ENCODE results near the gene KLHL42.
"Not testable (repeated sequence)": the region's sequence is repeated elsewhere in the genome, so short reads cannot be mapped to it uniquely, and the experiment has no call there.

The KLHL42 gene, protein sequence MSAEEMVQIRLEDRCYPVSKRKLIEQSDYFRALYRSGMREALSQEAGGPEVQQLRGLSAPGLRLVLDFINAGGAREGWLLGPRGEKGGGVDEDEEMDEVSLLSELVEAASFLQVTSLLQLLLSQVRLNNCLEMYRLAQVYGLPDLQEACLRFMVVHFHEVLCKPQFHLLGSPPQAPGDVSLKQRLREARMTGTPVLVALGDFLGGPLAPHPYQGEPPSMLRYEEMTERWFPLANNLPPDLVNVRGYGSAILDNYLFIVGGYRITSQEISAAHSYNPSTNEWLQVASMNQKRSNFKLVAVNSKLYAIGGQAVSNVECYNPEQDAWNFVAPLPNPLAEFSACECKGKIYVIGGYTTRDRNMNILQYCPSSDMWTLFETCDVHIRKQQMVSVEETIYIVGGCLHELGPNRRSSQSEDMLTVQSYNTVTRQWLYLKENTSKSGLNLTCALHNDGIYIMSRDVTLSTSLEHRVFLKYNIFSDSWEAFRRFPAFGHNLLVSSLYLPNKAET

DNA sequence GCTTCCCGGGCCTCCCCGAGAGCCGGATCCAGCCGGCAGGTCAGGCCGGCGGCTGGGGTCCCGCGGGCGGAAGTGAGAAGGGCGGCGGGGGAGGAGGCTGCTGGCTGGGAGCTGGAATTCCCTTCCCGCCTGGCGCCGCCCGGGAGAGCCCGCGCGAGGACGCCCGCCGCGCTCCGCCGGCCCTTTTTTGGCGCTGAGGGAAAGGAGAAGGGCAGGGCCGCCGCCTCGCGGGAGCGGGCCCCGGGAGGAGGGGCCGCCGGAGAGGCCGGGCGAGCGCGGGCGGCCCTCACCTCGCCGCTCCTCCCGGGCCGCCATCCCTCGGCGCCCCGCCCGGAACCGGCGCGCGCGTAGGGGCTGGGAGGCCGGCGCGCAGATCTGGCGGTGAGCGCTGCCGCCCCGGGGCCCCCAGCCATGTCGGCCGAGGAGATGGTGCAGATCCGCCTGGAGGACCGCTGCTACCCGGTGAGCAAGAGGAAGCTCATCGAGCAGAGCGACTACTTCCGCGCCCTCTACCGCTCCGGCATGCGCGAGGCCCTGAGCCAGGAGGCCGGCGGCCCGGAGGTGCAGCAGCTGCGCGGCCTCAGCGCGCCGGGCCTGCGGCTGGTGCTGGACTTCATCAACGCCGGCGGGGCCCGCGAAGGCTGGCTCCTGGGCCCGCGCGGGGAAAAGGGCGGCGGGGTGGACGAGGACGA is at the start of gene KLHL42, which contains the start of gene MANSC4:
Gene KLHL42, plus strand, starts transcription at position 314 of the 692 bp plus-strand sequence. Its CDS starts 98 bp downstream, at position 412.
Gene MANSC4, minus strand, starts transcription at position 317 of the 692 bp plus-strand sequence. CDS start 8,960 bp downstream, outside the sequence.
- in situ Hi-C loops (cut with MboI; ENCODE audit: low pct_unique_long_range_greater_than_20kb, low sequenced_read_pairs) = no loop called here
- peak; percentile 66 for DNase-seq

DNA sequence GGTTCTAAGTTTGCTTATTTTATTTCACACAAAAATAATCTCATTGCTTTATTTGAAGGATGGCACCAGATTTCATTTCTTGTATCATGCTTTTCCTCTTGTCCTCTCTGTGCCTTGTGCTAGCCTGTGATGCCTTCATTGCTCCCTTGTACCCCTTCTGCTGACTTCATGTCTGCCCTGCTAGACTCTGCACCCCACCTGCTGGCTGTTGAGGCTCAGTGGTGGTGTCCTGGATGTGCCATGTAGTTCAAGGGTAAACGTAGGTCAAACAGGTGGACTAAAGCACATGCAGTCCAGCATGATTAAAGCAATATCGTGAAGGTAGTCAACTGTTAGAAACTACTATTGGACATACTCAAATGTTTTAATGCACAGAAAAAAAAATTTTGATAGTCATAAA is 47.8 kb upstream of the KLHL42 start:
- in situ Hi-C loops (cut with MboI; ENCODE audit: low pct_unique_long_range_greater_than_20kb, low sequenced_read_pairs) = no loop called here
- DNase-seq = no peak

DNA sequence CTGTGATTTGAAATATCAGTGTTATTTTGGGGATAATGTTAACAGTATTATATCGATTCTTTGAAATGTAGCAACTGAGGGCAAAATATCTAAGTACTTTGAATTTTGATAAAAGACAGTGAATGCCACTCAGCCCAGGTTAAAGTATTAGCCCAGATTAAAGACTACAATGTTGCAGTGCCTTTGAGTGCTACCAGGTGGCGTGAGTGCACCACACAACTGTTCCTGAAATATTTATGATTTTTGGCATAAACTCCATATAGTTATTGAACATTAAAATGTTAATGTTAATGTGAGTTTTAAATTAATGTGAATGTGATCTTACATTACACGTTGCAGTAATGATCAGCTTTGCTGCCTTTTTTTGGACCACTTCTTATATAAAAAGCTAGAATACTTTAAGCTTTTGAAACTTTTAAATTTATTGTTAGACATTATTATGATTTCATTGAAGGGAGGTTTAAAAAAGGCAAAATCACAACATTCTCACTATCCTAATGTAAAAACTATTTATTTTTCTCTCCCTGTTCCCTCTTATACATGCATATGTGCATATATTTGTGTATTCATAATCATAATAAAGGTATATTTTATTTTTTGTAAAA is 46.9 kb upstream of the KLHL42 start:
- DNase-seq = peak; percentile 46

DNA sequence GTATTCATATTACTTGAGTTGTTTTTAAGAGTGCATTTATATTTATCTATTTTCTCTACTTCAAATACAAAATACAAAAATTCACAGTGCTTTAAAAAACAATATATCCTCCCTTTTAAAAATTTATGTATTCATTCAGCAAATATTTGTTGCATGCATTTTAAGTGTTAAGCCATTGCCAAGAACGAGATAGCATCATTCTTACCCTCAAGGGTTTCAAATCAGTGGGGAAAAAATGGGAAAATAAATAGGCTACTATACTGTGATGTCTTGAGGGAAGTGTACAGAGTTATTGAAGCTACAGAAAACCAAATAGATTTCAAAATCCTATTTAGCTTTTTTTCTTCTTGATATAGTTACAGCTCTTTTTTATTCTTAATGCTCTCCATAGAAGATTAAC is 46.2 kb upstream of the KLHL42 start:
- in situ Hi-C loops (cut with MboI; ENCODE audit: low pct_unique_long_range_greater_than_20kb, low sequenced_read_pairs) = no loop called here
- no peak for DNase-seq

More for the DNA sequence above, 46.9 kb upstream of the KLHL42 start:
- in situ Hi-C loops (cut with MboI; ENCODE audit: low pct_unique_long_range_greater_than_20kb, low sequenced_read_pairs) = no loop called here

DNA sequence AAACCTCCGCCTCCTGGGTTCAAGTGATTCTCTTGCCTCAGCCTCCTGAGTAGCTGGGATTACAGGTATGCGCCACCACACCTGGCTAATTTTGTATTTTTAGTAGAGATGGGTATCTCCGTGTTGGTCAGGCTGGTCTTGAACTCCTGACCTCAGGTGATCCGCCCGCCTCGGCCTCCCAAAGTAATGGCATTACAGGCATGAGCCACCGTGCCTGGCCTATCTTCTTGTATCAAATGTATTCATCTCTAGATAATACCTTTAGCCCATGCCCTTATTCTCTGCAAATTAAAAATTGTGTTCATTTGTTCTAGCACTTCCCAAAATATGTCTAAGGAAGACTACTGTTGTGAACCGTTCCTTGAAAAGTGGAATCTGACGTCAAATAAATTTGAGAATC is 45.7 kb upstream of the KLHL42 start:
- in situ Hi-C loops (cut with MboI; ENCODE audit: low pct_unique_long_range_greater_than_20kb, low sequenced_read_pairs); DNase-seq: not testable (repeated sequence)

DNA sequence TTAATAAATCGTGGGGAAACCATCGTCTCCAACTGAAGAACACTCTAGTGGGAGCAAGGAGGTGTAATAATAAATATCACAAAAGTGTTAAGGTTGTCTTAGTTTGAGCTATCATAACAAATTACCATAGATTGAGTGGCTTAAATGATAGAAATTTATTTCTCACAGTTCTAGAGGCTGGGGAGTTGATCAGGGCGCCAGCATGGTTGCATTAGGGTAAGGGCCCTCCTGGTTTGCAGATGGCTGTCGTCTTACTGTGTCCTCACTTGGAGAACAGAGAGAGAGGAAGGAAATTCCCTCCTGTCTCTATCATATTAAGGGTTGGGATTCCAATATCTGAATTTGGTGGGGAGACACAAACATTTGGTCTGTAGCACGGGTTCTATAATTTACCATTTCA is 36.4 kb upstream of the KLHL42 start:
- no peak for DNase-seq
- in situ Hi-C loops (cut with MboI; ENCODE audit: low pct_unique_long_range_greater_than_20kb, low sequenced_read_pairs) = no loop called here

DNA sequence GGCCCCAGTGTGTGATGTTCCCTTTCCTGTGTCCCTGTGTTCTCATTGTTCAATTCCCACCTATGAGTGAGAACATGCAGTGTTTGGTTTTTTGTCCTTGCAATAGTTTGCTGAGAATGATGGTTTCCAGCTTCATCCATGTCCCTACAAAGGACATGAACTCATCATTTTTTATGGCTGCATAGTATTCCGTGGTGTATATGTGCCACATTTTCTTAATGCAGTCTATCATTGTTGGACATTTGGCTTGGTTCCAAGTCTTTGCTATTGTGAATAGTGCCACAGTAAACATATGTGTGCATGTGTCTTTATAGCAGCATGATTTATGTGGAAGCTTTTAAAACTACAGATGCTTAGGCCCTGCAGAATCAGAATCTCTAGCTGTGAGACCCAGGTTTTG is 34.3 kb upstream of the KLHL42 start:
- in situ Hi-C loops (cut with MboI; ENCODE audit: low pct_unique_long_range_greater_than_20kb, low sequenced_read_pairs); DNase-seq: not testable (repeated sequence)

DNA sequence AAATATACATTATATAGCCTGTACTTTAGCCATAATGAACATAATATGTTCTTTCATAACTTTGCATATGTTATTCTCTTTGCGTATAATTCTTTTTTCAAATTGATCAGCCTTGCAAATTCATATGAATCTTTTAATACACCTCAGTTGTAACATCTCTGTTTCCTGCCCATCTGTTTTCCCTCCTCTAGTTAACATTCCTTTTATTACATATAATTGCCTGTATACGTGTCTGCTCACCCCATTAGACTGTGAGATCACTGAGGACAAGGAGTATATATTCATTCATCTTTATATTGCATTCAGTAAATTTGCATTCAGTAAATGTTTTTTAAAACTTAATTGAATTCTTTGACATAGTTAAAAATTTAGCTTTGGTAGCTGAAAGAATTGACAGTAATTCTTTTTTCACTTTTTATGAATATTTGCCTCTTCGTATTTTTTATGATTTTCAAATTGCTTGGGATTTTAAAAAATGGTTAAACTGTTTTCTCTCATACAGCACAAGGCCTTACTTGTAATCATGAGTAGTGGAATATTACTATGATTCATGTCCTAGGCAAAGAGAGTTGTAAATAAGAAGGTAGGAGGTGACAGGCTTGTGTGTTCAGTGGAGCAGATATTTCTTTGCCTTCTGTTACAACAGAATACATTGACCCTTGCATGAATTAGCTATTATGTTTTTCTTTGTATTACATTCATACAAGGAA is 32.8 kb upstream of the KLHL42 start:
- DNase-seq = no peak
- in situ Hi-C loops (cut with MboI; ENCODE audit: low pct_unique_long_range_greater_than_20kb, low sequenced_read_pairs) = no loop called here

DNA sequence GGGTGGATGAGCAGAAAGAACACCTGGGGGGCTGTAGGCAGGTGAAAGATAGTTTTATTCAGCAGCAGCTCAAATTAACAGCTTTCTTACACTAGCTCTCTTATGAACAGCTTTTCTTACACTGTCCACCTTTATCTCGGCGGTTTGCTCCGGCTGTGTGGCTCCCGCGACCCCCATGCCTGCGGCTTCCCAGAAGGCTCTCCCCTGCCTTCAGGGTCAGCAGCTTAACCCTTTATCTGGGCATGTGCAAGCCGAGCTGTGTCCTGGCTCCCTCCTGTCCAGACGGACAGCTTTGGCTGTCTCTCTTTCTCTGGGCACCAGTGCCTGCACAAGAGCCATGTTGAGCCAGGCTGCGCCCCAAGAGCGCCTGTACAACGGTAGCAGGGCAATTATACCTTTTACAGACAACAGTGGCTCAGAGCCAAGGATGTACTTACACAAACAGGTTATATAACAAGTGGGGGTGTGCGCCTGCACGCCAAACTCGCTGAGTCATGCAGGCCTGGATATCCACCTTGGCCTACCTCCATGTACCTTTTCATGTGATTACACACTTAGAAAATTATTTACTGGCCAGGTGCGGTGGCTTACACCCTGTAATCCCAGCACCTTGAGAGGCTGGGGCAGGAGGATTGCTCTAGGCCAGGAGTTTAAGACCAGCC is 28.5 kb upstream of the KLHL42 start:
- DNase-seq = no peak
- in situ Hi-C loops (cut with MboI; ENCODE audit: low pct_unique_long_range_greater_than_20kb, low sequenced_read_pairs) = no loop called here

DNA sequence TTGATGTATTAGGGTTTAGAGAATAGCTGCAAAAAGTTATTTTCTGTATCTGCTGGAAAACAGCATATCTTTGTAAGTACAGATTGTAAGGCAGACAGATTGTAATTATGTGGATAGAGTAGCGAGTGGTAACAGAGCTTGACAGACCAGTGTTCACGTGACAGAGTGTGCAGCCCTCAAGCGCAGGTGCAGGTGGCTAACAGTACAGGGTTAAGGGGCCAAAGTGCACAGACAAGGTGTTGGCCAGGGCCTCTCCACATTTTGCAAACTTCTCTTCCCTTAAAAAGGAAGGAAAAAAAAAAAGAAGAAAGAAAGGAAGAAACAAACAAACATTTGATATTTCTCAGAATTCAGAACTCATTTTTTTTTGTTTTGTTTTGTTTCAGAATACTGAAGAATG is 25.2 kb upstream of the KLHL42 start:
- in situ Hi-C loops (cut with MboI; ENCODE audit: low pct_unique_long_range_greater_than_20kb, low sequenced_read_pairs) = no loop called here
- DNase-seq = no peak

DNA sequence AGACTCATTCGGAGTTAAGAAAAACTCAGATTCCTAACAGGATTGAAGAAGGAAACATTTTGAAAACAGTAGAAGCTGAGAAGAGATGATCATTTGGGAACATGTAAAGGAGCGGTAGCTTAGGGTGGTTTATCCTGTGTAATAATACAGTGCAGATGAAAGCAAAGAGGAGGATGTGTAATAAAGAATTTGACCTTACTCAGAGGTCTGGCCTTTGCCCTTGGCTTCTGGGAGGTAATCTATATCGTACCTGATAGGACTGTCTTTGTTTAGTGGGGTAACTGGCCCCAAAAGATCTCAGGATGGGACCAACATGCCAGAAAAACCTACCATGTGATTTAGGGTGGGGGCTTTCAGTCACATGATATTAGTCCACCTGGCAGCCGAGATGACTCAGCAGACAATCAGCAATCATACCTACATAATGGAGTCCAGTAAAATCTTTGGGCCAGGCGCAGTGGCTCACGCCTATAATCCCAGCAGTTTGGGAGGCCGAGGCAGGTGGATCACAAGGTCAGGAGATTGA is 23.3 kb upstream of the KLHL42 start:
- no peak for DNase-seq
- in situ Hi-C loops (cut with MboI; ENCODE audit: low pct_unique_long_range_greater_than_20kb, low sequenced_read_pairs) = no loop called here

DNA sequence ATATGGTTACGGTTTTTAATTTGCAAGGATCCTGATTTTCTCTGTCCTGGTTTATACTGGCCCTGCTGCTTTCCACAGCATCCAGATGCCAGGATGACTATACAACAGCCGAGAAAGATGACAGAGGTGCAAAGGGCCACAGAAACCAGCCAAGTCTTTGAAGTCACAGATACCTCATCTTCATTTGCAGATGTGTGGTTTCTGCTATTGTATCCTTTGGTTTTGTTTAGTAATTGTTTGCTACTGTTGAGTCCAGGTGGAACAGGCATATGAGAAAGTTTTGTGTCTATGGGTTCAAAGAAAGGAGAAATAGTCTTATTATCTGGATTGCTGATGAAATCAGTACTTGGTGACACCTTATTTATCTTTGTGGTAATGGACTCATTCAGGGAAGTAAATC is 17.3 kb upstream of the KLHL42 start:
- in situ Hi-C loops (cut with MboI; ENCODE audit: low pct_unique_long_range_greater_than_20kb, low sequenced_read_pairs) = no loop called here
- no peak for DNase-seq

DNA sequence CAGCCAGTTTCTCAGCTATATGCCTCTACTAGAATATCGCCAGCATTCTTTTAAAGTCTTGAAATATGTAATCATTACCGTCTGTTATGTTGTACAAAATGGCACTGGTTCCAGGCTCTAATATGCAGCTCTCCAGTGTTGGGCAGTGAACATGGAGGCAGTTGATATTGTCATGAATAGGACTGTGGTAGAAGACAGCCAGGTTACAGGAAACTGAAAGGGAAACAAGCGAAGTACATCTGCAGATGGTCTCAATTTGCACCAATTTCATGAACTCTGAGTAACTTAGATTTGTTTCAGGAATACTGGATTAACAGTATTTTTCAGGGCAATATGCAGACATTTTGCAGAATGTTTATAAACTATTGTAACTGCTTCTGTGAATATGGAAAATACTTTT is 13.4 kb upstream of the KLHL42 start:
- DNase-seq = no peak
- in situ Hi-C loops (cut with MboI; ENCODE audit: low pct_unique_long_range_greater_than_20kb, low sequenced_read_pairs) = no loop called here

DNA sequence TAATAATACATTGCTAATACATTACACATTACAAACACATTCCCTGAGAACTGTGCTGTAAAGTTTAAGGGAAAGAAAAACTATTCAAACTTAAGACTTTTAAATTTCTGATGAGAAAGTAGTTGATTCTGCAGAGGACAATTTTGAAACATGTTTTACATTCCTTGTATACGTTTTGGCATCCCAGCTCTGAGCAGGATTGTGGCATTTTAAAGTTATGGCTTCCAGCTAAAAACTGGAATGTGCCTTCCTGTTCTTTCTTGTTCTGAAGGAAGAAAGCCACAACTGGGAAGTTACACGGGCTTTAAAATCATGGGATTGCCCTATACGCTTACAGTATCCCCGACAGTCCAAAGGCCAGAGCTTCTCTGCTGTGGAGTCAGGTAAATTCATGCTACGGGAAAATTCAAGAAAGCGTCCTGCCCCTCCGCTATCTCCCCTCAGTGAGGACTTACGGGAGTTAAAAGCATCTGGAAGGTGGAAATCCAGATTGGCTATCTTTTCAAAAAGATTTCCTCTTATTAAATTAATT is 10.8 kb upstream of the KLHL42 start:
- no peak for DNase-seq
- in situ Hi-C loops (cut with MboI; ENCODE audit: low pct_unique_long_range_greater_than_20kb, low sequenced_read_pairs) = no loop called here

DNA sequence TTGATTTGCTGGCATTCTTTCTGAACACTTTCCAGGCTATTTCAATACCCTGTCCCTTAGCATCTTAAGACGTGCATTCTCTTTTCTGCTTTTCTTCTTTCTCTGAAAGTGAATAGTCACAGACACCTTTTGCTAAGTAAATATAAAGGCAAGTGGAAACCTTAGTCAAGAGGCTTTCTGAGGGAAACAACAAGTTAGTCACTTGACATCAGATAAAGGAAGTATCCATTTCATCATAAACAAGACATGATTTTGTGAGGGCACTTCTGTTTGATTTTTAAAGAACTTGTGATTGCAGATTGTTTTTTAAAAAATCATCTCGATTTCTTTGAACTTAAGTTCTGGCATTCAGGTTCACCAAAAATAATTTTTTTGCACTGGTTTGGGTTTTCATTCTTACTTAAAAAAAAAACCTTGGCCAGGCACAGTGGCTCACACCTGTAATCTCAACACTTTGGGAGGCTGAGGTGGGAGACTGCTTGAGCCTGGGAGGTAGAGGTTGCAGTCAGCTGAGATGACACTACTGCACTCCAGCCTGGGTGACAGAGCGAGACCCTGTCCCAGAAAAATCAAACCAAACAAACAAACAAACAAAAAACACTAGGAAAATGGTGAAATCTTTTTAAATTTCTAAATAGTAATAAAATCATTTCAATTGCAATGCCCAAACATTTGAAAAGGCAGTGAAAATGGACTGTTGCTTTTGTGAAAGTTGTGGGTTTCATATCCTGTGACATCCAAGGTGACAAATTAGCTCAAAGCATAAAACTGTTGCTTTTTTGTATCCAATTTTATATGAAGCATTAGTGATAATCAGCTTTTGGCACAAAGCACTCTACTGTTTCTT is 8.3 kb upstream of the KLHL42 start:
- in situ Hi-C loops (cut with MboI; ENCODE audit: low pct_unique_long_range_greater_than_20kb, low sequenced_read_pairs) = no loop called here
- DNase-seq = no peak

DNA sequence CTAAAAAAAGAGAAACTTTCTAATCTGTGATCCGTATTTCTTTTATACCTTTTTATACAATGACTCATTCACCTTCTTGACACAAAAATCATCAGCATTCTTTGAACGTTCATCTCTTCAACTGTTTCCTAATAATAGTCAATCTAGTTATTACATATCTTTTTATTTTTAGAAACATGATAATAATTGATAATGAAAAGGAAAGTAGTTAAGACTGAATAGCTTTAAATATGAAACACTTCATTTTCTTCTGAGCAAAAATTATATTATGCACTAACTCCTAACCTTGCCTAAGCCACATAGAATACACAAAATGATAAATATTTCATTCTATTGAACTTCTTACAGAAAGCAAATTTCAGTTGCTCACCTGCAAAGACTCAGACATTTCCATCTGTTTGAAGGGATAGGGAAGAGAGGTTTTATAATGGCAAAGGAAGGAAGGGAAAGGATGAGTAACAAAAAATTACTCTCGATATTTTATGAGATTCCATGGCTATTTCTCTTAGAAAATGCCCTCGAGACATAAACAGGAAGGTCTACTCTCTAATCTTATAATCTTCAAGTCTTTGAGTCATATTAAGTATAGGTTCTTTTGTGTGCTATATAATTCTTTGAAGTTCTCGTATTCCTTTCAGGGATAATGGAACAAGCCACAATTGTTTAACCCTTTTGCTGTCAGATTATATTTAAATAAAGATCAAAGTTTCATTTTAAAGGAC is 7.5 kb upstream of the KLHL42 start:
- DNase-seq = no peak
- in situ Hi-C loops (cut with MboI; ENCODE audit: low pct_unique_long_range_greater_than_20kb, low sequenced_read_pairs) = no loop called here

DNA sequence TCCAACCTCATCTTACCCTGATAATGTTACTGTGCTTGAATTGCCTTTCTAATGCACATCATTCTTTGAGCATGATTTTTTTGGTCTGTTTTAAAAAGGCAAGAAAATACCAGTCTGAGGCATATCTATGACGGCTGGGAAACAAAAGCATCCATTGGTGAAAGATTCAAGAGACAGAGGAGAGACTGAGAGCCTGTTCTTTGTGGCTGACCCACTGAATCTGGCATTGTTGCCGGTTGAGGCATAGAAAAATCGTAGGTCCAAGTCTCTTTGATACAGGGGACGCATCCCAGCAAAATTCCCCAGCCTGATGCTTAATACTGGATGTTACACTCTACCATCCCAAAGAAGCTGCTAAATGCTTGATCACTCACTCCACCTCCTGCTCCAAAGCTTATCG is 2.9 kb upstream of the KLHL42 start:
- in situ Hi-C loops (cut with MboI; ENCODE audit: low pct_unique_long_range_greater_than_20kb, low sequenced_read_pairs) = no loop called here
- no peak for DNase-seq

Data from KBM-7 (cell line).